GM06990 (cell line): ENCODE data around the gene GPR15LG.

Experiments used
- DNase-seq: peaks from one replicate; pipeline ENCODE4 v3.0.0-alpha.2; 2011; ENCODE audit not compliant: insufficient read length; ENCODE audit errors: extremely low read depth
- H3K27me3 ChIP-seq: replicated peaks from 2 replicates; pipeline ENCODE4 v1.6.0; 2011; ENCODE audit warnings: low read length; ENCODE audit not compliant: control insufficient read depth, insufficient read depth
- H3K36me3 ChIP-seq: 2 replicates; pipeline ENCODE4 v1.5.1; 2011; ENCODE audit warnings: low read length; ENCODE audit not compliant: control insufficient read depth, insufficient read depth
- H3K4me3 ChIP-seq: replicated peaks from 2 replicates; pipeline ENCODE4 v1.5.1; 2011; ENCODE audit warnings: low read depth, mild to moderate bottlenecking, control low read depth, low read length
- TF ChIP-seq, protein P1 (sequence below): IDR thresholded peaks from 2 replicates; pipeline ENCODE4 v1.5.1; 2011; ENCODE audit warnings: low read length, control low read depth, mild to moderate bottlenecking, inconsistent platforms; ENCODE audit not compliant: insufficient read depth, poor library complexity, severe bottlenecking

The GPR15LG gene

DNA sequence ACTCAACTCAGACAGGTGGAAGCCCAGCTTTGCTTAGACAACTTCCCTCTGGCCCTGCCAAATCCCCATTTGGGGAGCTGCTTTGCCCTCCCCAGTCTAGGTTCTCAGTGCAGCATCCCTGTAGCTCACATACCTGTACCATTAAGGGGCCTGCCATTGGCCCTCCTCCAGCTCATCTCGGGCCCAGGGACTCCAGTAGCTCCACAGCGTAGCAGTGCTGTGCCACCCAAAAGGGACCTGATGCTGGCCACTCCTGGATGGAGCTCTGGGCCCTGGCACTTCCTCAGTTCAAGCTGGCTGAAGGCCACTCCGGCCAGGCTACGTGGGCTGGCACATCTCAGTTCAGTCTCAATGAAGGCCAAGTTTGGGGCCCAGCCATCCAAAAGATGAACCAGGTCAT, 60.3 kb downstream of the GPR15LG start:
- TF ChIP-seq, protein P1, sequence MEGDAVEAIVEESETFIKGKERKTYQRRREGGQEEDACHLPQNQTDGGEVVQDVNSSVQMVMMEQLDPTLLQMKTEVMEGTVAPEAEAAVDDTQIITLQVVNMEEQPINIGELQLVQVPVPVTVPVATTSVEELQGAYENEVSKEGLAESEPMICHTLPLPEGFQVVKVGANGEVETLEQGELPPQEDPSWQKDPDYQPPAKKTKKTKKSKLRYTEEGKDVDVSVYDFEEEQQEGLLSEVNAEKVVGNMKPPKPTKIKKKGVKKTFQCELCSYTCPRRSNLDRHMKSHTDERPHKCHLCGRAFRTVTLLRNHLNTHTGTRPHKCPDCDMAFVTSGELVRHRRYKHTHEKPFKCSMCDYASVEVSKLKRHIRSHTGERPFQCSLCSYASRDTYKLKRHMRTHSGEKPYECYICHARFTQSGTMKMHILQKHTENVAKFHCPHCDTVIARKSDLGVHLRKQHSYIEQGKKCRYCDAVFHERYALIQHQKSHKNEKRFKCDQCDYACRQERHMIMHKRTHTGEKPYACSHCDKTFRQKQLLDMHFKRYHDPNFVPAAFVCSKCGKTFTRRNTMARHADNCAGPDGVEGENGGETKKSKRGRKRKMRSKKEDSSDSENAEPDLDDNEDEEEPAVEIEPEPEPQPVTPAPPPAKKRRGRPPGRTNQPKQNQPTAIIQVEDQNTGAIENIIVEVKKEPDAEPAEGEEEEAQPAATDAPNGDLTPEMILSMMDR = no peak
- Histone ChIP-seq H3K27me3 (no peaks in the 10 kb centered on the region; the same call in 1 of the 2 replicates), H3K36me3 (no peaks in the 10 kb centered on the region), H3K4me3 (no peak overlapping the region)
- DNase-seq = no peak

DNA sequence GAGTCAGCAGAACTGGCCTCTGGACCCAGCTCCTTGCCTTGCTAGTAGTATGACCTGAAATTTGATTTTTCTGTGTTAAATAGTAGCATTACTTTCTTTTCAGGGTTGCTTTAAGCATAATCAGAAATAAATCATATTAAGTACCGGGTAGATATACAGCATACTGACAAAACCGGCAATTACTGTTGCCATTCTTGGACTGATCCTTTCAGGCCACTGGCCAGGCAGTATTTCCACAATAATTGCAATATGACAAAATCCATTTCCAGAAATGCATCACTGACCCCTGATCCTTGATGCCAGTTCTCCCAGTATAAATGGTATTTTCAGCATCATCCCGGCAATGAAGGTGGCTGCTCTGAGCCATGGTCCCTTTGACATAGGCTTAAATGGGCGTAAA, 60.9 kb downstream of the GPR15LG start:
- no peak for DNase-seq
- TF ChIP-seq, protein P1 = no peak
- H3K27me3 ChIP-seq = no peaks in the 10 kb centered on the region; the same call in 1 of the 2 replicates

More for the DNA sequence above, 60.9 kb downstream of the GPR15LG start:
- Histone ChIP-seq H3K36me3 (no peaks in the 10 kb centered on the region), H3K4me3 (no peak overlapping the region)
